GM12878 (cell line): ENCODE data around the gene FNDC3B. TPM values are rescaled to one million over a fixed set of nuclear protein-coding genes. Genes with fewer than 3 reads are reported as not detected.

Experiments used
- ATAC-seq: fragments of 200-7000 bp; cut with Tn5 transposase; 3 replicates; pipeline ENCODE4 v1.9.1; 2020; ENCODE audit warnings: mild to moderate bottlenecking, moderate library complexity
- BruUV-seq: library from RNA; stranded (reverse); fragments of 400-500 nt; replicated peaks from 2 replicates; lab custom pipeline; 2021; lab: Mats Ljungman, UMichigan
- CTCF ChIA-PET: fragments of 300-600 bp; sonication (Branson Sonifier 250); formaldehyde crosslinking; extraction: SDS; loops from one replicate; lab custom pipeline; 2021; ENCODE audit warnings: inconsistent platforms; lab: Yijun Ruan, JAX
- POLR2A ChIA-PET: fragments of 350-600 bp; formaldehyde crosslinking; extraction: SDS; loops from one replicate; lab custom pipeline; 2021; ENCODE audit warnings: inconsistent platforms; lab: Charles Lee
- RAD21 ChIA-PET: fragments of 300-600 bp; sonication (Branson Sonifier 250); formaldehyde crosslinking; loops from one replicate; lab custom pipeline; 2023; ENCODE audit warnings: antibody characterized with exemption; ENCODE audit not compliant: unreplicated experiment; lab: Charles Lee
- SMC1A ChIA-PET: fragments of 300-600 bp; sonication (Branson Sonifier 250); formaldehyde crosslinking; loops from one replicate; lab custom pipeline; 2023; ENCODE audit not compliant: unreplicated experiment, uncharacterized antibody; lab: Charles Lee
- DNase-seq: peaks from one replicate; pipeline ENCODE4 v3.0.0-alpha.2; 2011; ENCODE audit warnings: low read depth, low spot score
- FAIRE-seq: peaks from 3 replicates; lab custom pipeline; 2011; peaks lifted over from hg19 to GRCh38; lab: Jason Lieb, UNC
- H2AFZ ChIP-seq: 2 replicates; pipeline ENCODE4 v1.6.0; 2011; ENCODE audit warnings: low read depth, low read length, control low read depth; ENCODE audit not compliant: control insufficient read depth
- H3K27ac ChIP-seq: 2 replicates; pipeline ENCODE4 v1.5.1; 2011; ENCODE audit warnings: control low read depth; ENCODE audit not compliant: control insufficient read depth, insufficient read depth
- H3K27me3 ChIP-seq, 2 experiments: replicated peaks in 1 of 2; 2 replicates each; pipeline versions ENCODE4 v1.6.0 to v1.6.1; 2011; ENCODE audit warnings: low read length in 1 of 2; ENCODE audit not compliant: control insufficient read depth in 2 of 2, insufficient read depth in 2 of 2
- H3K36me3 ChIP-seq, 2 experiments: 2 replicates each; pipeline ENCODE4 v1.5.1; 2011; ENCODE audit warnings: low read length in 1 of 2; ENCODE audit not compliant: control insufficient read depth in 2 of 2, insufficient read depth in 2 of 2
- H3K4me1 ChIP-seq: 2 replicates; pipeline ENCODE4 v1.6.1; 2011; ENCODE audit warnings: mild to moderate bottlenecking, low read length, moderate library complexity, mixed read lengths; ENCODE audit not compliant: control insufficient read depth, insufficient read depth
- H3K4me2 ChIP-seq: 2 replicates; pipeline ENCODE4 v1.6.0; 2011; ENCODE audit warnings: control low read depth; ENCODE audit not compliant: control insufficient read depth, insufficient read depth
- H3K4me3 ChIP-seq: fragments of 200-600 bp; sonication (generic); 2 replicates; pipeline ENCODE4 v1.5.1; 2016
- H3K79me2 ChIP-seq: 2 replicates; pipeline ENCODE4 v1.6.0; 2011; ENCODE audit warnings: low read length; ENCODE audit not compliant: control insufficient read depth, insufficient read depth
- H3K9ac ChIP-seq: 2 replicates; pipeline ENCODE4 v1.8.0; 2011; ENCODE audit warnings: low read length, control low read depth, mixed read lengths; ENCODE audit not compliant: control insufficient read depth, insufficient read depth
- H3K9me3 ChIP-seq: replicated peaks from 3 replicates; pipeline ENCODE4 v1.5.1; 2011; ENCODE audit warnings: mild to moderate bottlenecking, low read length; ENCODE audit not compliant: control insufficient read depth, insufficient read depth
- H4K20me1 ChIP-seq: 2 replicates; pipeline ENCODE4 v1.6.0; 2011; ENCODE audit not compliant: control insufficient read depth, insufficient read depth
- BMI1 ChIP-seq: fragments of 450-650 bp; IDR thresholded peaks from 2 replicates; pipeline ENCODE4 v1.6.1; 2016; ENCODE audit warnings: mild to moderate bottlenecking, moderate library complexity, borderline replicate concordance
- NFYA ChIP-seq: IDR thresholded peaks from 2 replicates; pipeline ENCODE4 v1.6.1; 2011; ENCODE audit warnings: low read depth, mild to moderate bottlenecking, low read length, improper control_type of control experiment, borderline replicate concordance
- NR2C2 ChIP-seq: IDR thresholded peaks from 2 replicates; pipeline ENCODE4 v1.6.1; 2011; ENCODE audit warnings: borderline replicate concordance, low read depth; ENCODE audit not compliant: control insufficient read depth, insufficient read length
- POLR2AphosphoS5 ChIP-seq: IDR thresholded peaks from 2 replicates; pipeline ENCODE4 v1.6.1; 2011; ENCODE audit warnings: mild to moderate bottlenecking, low read length, inconsistent platforms
- SREBF1 ChIP-seq: IDR thresholded peaks from 2 replicates; pipeline ENCODE4 v1.6.1; 2012; ENCODE audit warnings: mild to moderate bottlenecking, low read length
- STAT1 ChIP-seq: fragments of 450-650 bp; conservative IDR thresholded peaks from 2 replicates; pipeline ENCODE4 v1.6.1; 2014; ENCODE audit warnings: antibody characterized with exemption, mild to moderate bottlenecking
- TAF1 ChIP-seq: IDR thresholded peaks from 2 replicates; pipeline ENCODE4 v1.6.1; 2011; ENCODE audit warnings: mild to moderate bottlenecking, low read depth, low read length, borderline replicate concordance
- TCF12 ChIP-seq: IDR thresholded peaks from 2 replicates; pipeline ENCODE4 v1.6.1; 2011; ENCODE audit warnings: low read depth, mild to moderate bottlenecking, low read length
- USF1 ChIP-seq: IDR thresholded peaks from 2 replicates; pipeline ENCODE4 v1.6.1; 2011; ENCODE audit warnings: borderline replicate concordance, low read depth, mild to moderate bottlenecking, moderate library complexity, mixed read lengths, low read length; ENCODE audit not compliant: insufficient read depth; ENCODE audit errors: extremely low read length
- ZZZ3 ChIP-seq: IDR thresholded peaks from 2 replicates; pipeline ENCODE4 v1.6.1; 2011; ENCODE audit warnings: low read depth; ENCODE audit not compliant: control insufficient read depth, insufficient read length
- WGBS: methylation state at CpG from one replicate; pipeline ENCODE4 v1.1.6; 2016; ENCODE audit warnings: low lambda C conversion rate; ENCODE audit not compliant: insufficient replicate concordance, insufficient coverage; ENCODE audit errors: missing lambda C conversion rate; 5-methylcytosine and 5-hydroxymethylcytosine counted together
- in situ Hi-C: fragments of 300-500 bp; cut with MboI; formaldehyde crosslinking; loops from 9 replicates; pipeline ENCODE4 v1.14.3; 2018; ENCODE audit warnings: mixed read lengths
- intact Hi-C: fragments of 100-400 bp; cut with micrococcal nuclease; formaldehyde crosslinking; loops from one replicate; pipeline ENCODE4 v1.14.2; 2022; ENCODE audit not compliant: unreplicated experiment
- polyA plus RNA-seq, 11 experiments: library from polyadenylated mRNA; depleted of rRNA in 4 of 11; unstranded in 6 of 11; stranded (reverse) in 5 of 11; fragments of >200 nt; fragmentation: Nextera tagmentation in 4 of 11; fragmentation: Illumina TruSeq in 1 of 11; extraction: Ambion mirVana in 4 of 11; extraction: Trizol in 1 of 11; gene quantifications; 1 replicate in 1 of 11; 2 replicates in 10 of 11; pipeline versions ENCODE4 v1.2.1 to v1.2.3, GENCODE V29; 2011 to 2016; ENCODE audit warnings: inconsistent platforms in 2 of 11, missing spikeins in 2 of 11, low read depth in 1 of 11
- total RNA-seq, 4 experiments: library from RNA; depleted of rRNA in 3 of 4; stranded (reverse); fragments of >200 nt in 3 of 4; fragmentation: Illumina TruSeq in 1 of 4; extraction: Trizol in 1 of 4; gene quantifications; 2 replicates each; pipeline versions ENCODE4 v1.2.1 to v1.2.3, GENCODE V29; 2013 to 2021

Gene FNDC3B
- total and polyA plus RNA-seq, 10 of the 15 experiments (the other 5 are each of a cell fraction or from before 2014, with no cell fraction given) = 7.9 to 35.0 (median 18.5) TPM

- H4K20me1 ChIP-seq = no peaks in the 10 kb centered on the region
- intact Hi-C loops (no loop called here), in situ Hi-C loops (no loop called here)
- no peak overlapping the region for H3K4me3 ChIP-seq
- ChIA-PET CTCF (no interaction called here), RAD21 (interaction anchor here (0.7 kb wide), 1 partner anchor 156 kb away, joined by 3 read pairs; no protein-coding TSS in a partner anchor), SMC1A (interaction anchor here (0.7 to 2.3 kb wide), 5 partner anchors 10 to 623 kb away, joined by 3 to 9 read pairs (median 4); partner anchors contain the start of gene FNDC3B), POLR2A (no interaction called here)
- peaks cover 49% of the 10 kb centered on the region for H3K79me2 ChIP-seq
- no peak overlapping the region for H3K9ac ChIP-seq
- ATAC-seq = no peak
- WGBS = 98% methylated on average over 5 of the region's 5 CpGs
- TF ChIP-seq NR2C2 (no peak), BMI1 (no peak), TAF1 (no peak), STAT1 (no peak), SREBF1 (no peak), ZZZ3 (no peak), USF1 (no peak), POLR2AphosphoS5 (no peak), TCF12 (no peak), NFYA (no peak)
- DNase-seq = no peak
- BruUV-seq = no TSS peak
- no peaks in the 10 kb centered on the region for H3K27me3 ChIP-seq
- H3K27ac ChIP-seq = no peak overlapping the region
- H3K9me3 ChIP-seq = no peaks in the 10 kb centered on the region; the same call in 2 of the 3 replicates
- H3K4me1 ChIP-seq = peaks cover 12% of the 10 kb centered on the region
- peaks cover 6 to 10% of the 10 kb centered on the region in 2 experiments for H3K36me3 ChIP-seq
- H3K4me2 ChIP-seq = no peak overlapping the region
- no peak for FAIRE-seq
- no peak overlapping the region for H2AFZ ChIP-seq
These were observed 12.6 kb downstream of the FNDC3B start for GRCh38 chr3:172051957-172052354.
